Measurements from ENCODE around the gene LRRC27.

DNA sequence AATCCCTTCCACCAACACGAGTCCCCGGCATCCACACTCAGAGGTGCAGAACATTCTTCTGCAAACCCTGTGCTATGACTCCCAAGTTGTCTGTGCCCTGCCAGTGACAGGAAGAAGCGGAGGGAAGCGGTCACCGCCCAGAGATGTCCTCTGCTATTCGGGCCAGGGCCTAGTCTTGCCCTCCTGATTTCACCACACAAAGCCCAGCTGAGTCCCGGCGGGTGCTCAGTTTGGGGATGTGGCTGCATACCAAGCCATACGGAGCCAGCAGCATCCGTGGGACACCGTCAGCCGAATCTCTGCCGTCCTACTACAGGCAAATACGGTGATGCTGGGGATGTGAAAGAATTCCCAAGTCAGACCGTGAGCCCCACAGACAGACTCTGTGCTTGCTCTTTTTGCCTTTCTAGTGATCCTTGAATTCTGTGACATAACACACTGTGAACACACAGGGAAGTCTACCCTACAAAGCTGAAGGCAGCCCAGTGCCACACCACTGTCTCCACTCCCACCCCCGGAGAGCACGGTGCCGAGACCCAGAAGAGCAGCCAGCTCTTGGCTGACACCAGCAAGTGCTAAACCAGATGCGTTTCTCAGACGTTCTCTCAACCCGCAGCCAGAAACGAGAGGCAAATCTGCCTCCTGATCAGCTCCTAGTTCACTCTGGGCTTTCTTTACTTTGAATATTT, 26.2 kb upstream of the LRRC27 start:
- TF ChIP-seq, protein P1, sequence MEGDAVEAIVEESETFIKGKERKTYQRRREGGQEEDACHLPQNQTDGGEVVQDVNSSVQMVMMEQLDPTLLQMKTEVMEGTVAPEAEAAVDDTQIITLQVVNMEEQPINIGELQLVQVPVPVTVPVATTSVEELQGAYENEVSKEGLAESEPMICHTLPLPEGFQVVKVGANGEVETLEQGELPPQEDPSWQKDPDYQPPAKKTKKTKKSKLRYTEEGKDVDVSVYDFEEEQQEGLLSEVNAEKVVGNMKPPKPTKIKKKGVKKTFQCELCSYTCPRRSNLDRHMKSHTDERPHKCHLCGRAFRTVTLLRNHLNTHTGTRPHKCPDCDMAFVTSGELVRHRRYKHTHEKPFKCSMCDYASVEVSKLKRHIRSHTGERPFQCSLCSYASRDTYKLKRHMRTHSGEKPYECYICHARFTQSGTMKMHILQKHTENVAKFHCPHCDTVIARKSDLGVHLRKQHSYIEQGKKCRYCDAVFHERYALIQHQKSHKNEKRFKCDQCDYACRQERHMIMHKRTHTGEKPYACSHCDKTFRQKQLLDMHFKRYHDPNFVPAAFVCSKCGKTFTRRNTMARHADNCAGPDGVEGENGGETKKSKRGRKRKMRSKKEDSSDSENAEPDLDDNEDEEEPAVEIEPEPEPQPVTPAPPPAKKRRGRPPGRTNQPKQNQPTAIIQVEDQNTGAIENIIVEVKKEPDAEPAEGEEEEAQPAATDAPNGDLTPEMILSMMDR (conservative IDR thresholded peaks at IDR 0.05; ENCODE audit: low read depth, low read length), result no peak
- TF ChIP-seq EZH2 (IDR thresholded peaks at IDR 0.05; ENCODE audit: low read length, unreplicated experiment) (no peak), EZH2phosphoT487 (IDR thresholded peaks at IDR 0.05; ENCODE audit: borderline replicate concordance, low read length) (no peak)
